Testis (tissue), 3 donors: ENCODE data around the gene CCDC192. TPM values are rescaled to one million over a fixed set of nuclear protein-coding genes. Genes with fewer than 3 reads are reported as not detected.
A peak's percentile ranks its signal among the peaks of the same experiment; 100 is the strongest.

Experiments
- DNase-seq: peaks from one replicate; pipeline ENCODE4 v3.0.0-alpha.2; 2019
- H3K27ac ChIP-seq, 2 donors: fragments of 200-600 bp; sonication (generic); one replicate each; pipeline ENCODE4 v1.5.1; 2019
- H3K27me3 ChIP-seq: fragments of 200-600 bp; sonication (generic); one replicate; pipeline ENCODE4 v1.5.1; 2019
- H3K36me3 ChIP-seq: fragments of 200-600 bp; sonication (generic); one replicate; pipeline ENCODE4 v1.5.1; 2017; ENCODE audit warnings: low read depth; ENCODE audit errors: missing control alignments
- H3K4me1 ChIP-seq: fragments of 200-600 bp; sonication (generic); one replicate; pipeline ENCODE4 v1.5.1; 2019
- H3K4me3 ChIP-seq, 2 donors: fragments of 200-600 bp; sonication (generic); one replicate each; pipeline ENCODE4 v1.5.1; 2017 to 2019
- H3K9me3 ChIP-seq: fragments of 200-600 bp; sonication (generic); one replicate; pipeline ENCODE4 v1.5.1; 2017
- POLR2A ChIP-seq: fragments of 450-650 bp; IDR thresholded peaks from one replicate; pipeline ENCODE4 v1.6.1; 2017; ENCODE audit warnings: antibody characterized with exemption, mild to moderate bottlenecking, moderate library complexity
- WGBS, 2 donors: methylation state at CpG; one replicate each; pipeline ENCODE4 v1.1.5; 2018; 5-methylcytosine and 5-hydroxymethylcytosine counted together
- intact Hi-C: fragments of 100-400 bp; cut with DNase I; formaldehyde crosslinking; loops from one replicate; pipeline ENCODE4 v1.15.1; 2023; ENCODE audit warnings: low total_unique reads
- polyA plus RNA-seq: library from polyadenylated mRNA; stranded (reverse); fragments of 350-450 nt; fragmentation: Illumina TruSeq; extraction: RNeasy Lipid Tissue Mini Kit (QIAGEN cat#74804); gene quantifications from one replicate; pipeline ENCODE4 v1.2.3, GENCODE V29; 2014; ENCODE audit warnings: low read depth, low replicate concordance; ENCODE audit not compliant: insufficient read depth
- total RNA-seq, 2 donors: library from RNA; depleted of rRNA; stranded (reverse); fragments of >200 nt; gene quantifications; one replicate each; pipeline ENCODE4 v1.2.3, GENCODE V29; 2016
- TF ChIP-seq, protein P1 (sequence below), 3 experiments: fragments of 450-650 bp in 2 of 3; fragments of 200-600 bp in 1 of 3; sonication (generic) in 1 of 3; IDR thresholded peaks; one replicate each; pipeline ENCODE4 v1.5.1; 2016 to 2019; ENCODE audit warnings: antibody characterized with exemption in 3 of 3, mild to moderate bottlenecking in 2 of 3, moderate library complexity in 1 of 3

CCDC192 gene
- total and polyA plus RNA-seq, 3 donors from 2014 or later = 7.8 to 22.6 (median 12.9) TPM

DNA sequence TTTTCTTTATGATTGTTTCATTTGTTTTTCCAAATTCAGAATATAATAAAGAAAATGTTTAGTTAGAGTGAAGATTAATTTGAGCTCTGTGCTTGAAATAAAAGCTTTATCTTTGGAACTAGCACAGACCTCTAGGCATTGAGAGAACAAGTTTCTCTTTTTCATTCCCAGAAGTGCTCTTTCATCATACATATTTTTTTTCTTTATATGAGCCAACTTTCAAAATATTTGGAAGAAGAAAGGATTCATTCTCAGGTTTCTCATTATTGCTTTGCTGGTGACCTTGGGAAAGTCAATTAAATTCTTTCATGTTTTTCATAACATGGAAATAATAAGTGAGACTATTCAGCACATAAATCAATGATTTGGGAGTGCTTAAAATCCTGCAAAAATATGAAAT, 37.5 kb upstream of the CCDC192 start:
- H3K4me1 ChIP-seq = peaks cover 30% of the 10 kb centered on the region
- peak overlapping the region in 1 of 2 donors; percentile 81 for H3K27ac ChIP-seq
- DNase-seq = no peak

DNA sequence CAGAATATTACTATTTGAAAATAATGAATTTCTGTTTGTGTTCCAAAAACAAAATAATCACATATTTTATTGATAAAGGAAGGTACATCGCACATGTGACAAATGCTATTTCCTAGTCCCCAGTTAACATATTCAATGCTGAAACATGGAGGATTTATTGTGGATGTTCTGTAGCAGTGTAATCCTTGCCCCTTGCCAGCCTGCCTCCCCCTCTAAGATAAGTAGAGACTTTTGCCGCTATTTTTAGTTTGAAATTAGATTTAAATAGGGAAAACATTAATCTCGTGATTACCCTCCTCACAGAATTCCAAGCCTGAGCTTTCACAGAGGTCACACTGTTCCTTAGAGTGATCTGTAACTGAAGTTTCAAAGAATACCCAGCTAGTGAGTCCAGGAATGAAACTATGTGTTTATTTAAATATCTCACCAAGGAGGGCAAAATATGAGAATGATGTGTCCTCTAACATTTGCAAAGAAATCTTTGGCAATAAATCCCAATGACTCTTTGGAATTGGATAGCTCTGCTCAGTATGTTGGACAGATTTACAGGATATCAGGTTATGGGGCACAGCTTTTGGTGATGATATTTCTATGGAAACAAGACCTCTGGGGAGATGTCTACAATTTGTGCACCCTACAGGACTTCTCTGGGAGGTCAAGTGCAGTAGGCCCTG, 37.0 kb upstream of the CCDC192 start:
- Histone ChIP-seq H3K27ac (peak overlapping the region; percentile 54 to 81), H3K9me3 (no peaks in the 10 kb centered on the region), H3K36me3 (no peaks in the 10 kb centered on the region), H3K4me3 (no peak overlapping the region), H3K27me3 (no peaks in the 10 kb centered on the region), H3K4me1 (peaks cover 29% of the 10 kb centered on the region)
- intact Hi-C loops = no loop called here
- WGBS, 2 donors = 29 to 45% methylated on average over 3 of the region's 3 CpGs
- peak; percentile 63 for DNase-seq
- no peak for TF ChIP-seq POLR2A
- TF ChIP-seq, protein P1, sequence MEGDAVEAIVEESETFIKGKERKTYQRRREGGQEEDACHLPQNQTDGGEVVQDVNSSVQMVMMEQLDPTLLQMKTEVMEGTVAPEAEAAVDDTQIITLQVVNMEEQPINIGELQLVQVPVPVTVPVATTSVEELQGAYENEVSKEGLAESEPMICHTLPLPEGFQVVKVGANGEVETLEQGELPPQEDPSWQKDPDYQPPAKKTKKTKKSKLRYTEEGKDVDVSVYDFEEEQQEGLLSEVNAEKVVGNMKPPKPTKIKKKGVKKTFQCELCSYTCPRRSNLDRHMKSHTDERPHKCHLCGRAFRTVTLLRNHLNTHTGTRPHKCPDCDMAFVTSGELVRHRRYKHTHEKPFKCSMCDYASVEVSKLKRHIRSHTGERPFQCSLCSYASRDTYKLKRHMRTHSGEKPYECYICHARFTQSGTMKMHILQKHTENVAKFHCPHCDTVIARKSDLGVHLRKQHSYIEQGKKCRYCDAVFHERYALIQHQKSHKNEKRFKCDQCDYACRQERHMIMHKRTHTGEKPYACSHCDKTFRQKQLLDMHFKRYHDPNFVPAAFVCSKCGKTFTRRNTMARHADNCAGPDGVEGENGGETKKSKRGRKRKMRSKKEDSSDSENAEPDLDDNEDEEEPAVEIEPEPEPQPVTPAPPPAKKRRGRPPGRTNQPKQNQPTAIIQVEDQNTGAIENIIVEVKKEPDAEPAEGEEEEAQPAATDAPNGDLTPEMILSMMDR (IDR thresholded peaks at IDR 0.05) = no peak

More for the DNA sequence above, 37.5 kb upstream of the CCDC192 start:
- no peaks in the 10 kb centered on the region for H3K9me3 ChIP-seq
- no peaks in the 10 kb centered on the region for H3K36me3 ChIP-seq
- no peak overlapping the region for H3K4me3 ChIP-seq
- TF ChIP-seq, protein P1 (IDR thresholded peaks at IDR 0.05) = no peak
- TF ChIP-seq POLR2A = no peak
- intact Hi-C loops = no loop called here
- no peaks in the 10 kb centered on the region for H3K27me3 ChIP-seq

DNA sequence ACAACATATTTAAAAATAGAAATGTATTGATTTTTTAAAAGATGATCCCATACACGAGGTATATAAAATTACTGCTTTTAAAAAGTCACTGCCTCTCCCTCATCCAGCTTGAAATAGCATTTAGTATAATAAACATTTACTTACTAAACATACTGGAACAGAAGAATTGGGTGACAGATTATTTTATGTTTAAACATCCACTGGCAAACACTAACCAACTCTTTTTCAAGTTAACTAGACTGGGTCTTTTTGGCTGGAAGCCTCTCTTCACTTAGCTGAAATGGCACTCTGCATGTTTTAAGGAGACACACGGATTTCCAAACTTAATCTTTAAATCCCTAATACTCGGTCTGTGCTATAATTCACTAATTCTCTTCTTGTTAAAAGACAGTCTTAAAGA, 35.3 kb upstream of the CCDC192 start:
- intact Hi-C loops = no loop called here
- H3K4me3 ChIP-seq = no peak overlapping the region
- H3K27me3 ChIP-seq = no peaks in the 10 kb centered on the region
- DNase-seq = no peak
- WGBS, 2 donors = 61 to 63% methylated on average over 3 of the region's 3 CpGs
- TF ChIP-seq POLR2A = no peak
- TF ChIP-seq, protein P1 (IDR thresholded peaks at IDR 0.05) = no peak
- no peak overlapping the region for H3K27ac ChIP-seq
- H3K36me3 ChIP-seq = no peaks in the 10 kb centered on the region
- H3K9me3 ChIP-seq = no peaks in the 10 kb centered on the region
- peaks cover 26% of the 10 kb centered on the region for H3K4me1 ChIP-seq

DNA sequence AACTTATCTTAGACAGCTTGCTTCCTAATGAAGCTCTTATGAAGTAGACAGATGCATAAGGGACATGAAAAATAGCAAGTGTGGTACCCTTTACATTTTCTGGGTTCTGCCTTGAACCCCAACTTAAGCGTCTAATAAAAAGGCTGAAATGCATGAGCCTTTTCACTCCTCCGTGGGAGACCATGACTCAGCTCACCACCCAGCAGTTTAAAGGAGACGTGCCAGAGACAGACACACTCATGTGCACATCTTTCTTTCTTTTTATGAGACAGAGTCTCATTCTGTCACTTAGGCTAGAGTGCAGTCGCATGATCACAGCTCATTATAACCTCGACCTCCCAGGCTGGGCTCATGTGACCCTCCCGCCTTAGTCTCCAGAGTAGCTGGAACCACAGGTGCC, 32.0 kb upstream of the CCDC192 start:
- TF ChIP-seq POLR2A = no peak
- TF ChIP-seq, protein P1 (IDR thresholded peaks at IDR 0.05) = no peak
- WGBS, 2 donors = 91 to 93% methylated on average over 6 of the region's 6 CpGs

More for the DNA sequence above, 32.0 kb upstream of the CCDC192 start:
- Histone ChIP-seq H3K4me3 (no peak overlapping the region), H3K36me3 (no peaks in the 10 kb centered on the region), H3K9me3 (no peaks in the 10 kb centered on the region), H3K27ac (no peak overlapping the region), H3K4me1 (peaks cover 13% of the 10 kb centered on the region), H3K27me3 (no peaks in the 10 kb centered on the region)
- intact Hi-C loops = no loop called here
- no peak for DNase-seq
